KBM-7 (cell line): ENCODE results near the gene C17orf113.

Experiments
- DNase-seq: peaks from one replicate; pipeline ENCODE4 v3.0.0-alpha.2; 2015
- in situ Hi-C: fragments of 300-500 bp; cut with MboI; formaldehyde crosslinking; loops from 2 replicates; pipeline ENCODE4 v1.14.3; 2020; ENCODE audit warnings: low sequenced_read_pairs, low pct_unique_long_range_greater_than_20kb, mixed read lengths

Gene C17orf113

GRCh38 chr17:41996855-41997164 is 53.6 kb downstream of the C17orf113 start:
- in situ Hi-C loops: no loop called here
- no peak for DNase-seq

GRCh38 chr17:41992576-41992975 is 57.8 kb downstream of the C17orf113 start:
- in situ Hi-C loops: no loop called here
- DNase-seq: no peak

GRCh38 chr17:41989702-41990419 is 60.5 kb downstream of the C17orf113 start:
- no peak for DNase-seq
- in situ Hi-C loops: no loop called here

- in situ Hi-C loops: no loop called here
- DNase-seq: no peak
These were observed 62.0 kb downstream of the C17orf113 start for GRCh38 chr17:41988418-41988817.
